Colonic mucosa (tissue), 4 donors: ENCODE results near the gene PADI3. TPM values are rescaled to one million over a fixed set of nuclear protein-coding genes. Genes with fewer than 3 reads are reported as not detected.

Source experiments
- DNase-seq: peaks from one replicate; pipeline ENCODE4 v3.0.0-alpha.2; 2020
- H3K27ac ChIP-seq: fragments of 200-600 bp; one replicate; pipeline ENCODE4 v1.8.0; 2021
- H3K27me3 ChIP-seq: fragments of 200-600 bp; one replicate; pipeline ENCODE4 v1.8.0; 2021
- H3K36me3 ChIP-seq: fragments of 200-600 bp; one replicate; pipeline ENCODE4 v1.8.0; 2021
- H3K4me1 ChIP-seq: fragments of 200-600 bp; one replicate; pipeline ENCODE4 v1.8.0; 2021; ENCODE audit warnings: mild to moderate bottlenecking
- H3K4me3 ChIP-seq: fragments of 200-600 bp; one replicate; pipeline ENCODE4 v1.8.0; 2021
- H3K9ac ChIP-seq, 2 donors: one replicate each; pipeline ENCODE4 v1.7.0; 2013; ENCODE audit warnings: control low read depth in 2 of 2, low read depth in 2 of 2, low read length in 2 of 2
- H3K9me3 ChIP-seq: fragments of 200-600 bp; one replicate; pipeline ENCODE4 v1.8.0; 2021
- intact Hi-C: fragments of 100-400 bp; cut with DNase I; formaldehyde crosslinking; loops from one replicate; pipeline ENCODE4 v1.14.1; 2022
- total RNA-seq, 2 donors: library from RNA; stranded (reverse); fragmentation: NEBNext Ultra II Directional in 1 of 2; extraction: Animal tissue kit (Norgen Biotek cat#: 25700) in 1 of 2; gene quantifications; one replicate each; pipeline ENCODE4 v1.2.1, GENCODE V29; 2021
- TF ChIP-seq, protein P1 (sequence below): fragments of 200-600 bp; IDR thresholded peaks from one replicate; pipeline ENCODE4 v1.8.0; 2022; ENCODE audit warnings: antibody characterized with exemption, mild to moderate bottlenecking
- donor health status: healthy.
- donor health status: DM: no; HTN: no; CAD: no.
- donor health status: DM: no; HTN: no; CAD: no.

PADI3 gene
- total RNA-seq, 2 donors from 2014 or later: 0.13 TPM; not detected in 1

DNA sequence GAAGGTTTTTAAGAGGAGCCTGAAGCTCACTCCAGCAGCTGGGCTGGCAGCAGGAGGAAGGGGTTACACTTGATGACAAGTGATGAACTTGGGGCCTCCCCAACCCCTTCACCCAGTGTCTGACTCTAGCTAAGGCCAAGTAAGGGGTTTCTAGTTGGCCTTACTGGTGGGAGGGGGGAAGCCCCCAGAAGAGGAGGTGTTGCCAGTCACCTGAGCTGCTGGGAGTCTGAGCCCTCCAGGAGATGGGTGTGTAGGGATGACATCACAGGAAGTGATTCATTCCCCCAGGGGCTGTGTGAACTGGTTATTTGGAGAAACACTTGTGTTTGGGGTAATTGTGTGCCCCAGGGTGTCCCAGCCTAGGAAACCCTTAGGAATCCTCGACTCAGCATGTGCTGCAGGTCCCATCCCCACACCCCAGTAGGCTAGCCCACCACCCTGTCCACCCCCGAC, 40.9 kb upstream of the PADI3 start:
- Histone ChIP-seq H3K4me1 (no peaks in the 10 kb centered on the region), H3K27me3 (no peaks in the 10 kb centered on the region), H3K4me3 (no peak overlapping the region), H3K27ac (no peak overlapping the region), H3K36me3 (no peaks in the 10 kb centered on the region), H3K9me3 (no peaks in the 10 kb centered on the region), H3K9ac (no peak overlapping the region)
- DNase-seq: no peak
- intact Hi-C loops: no loop called here
- TF ChIP-seq, protein P1, sequence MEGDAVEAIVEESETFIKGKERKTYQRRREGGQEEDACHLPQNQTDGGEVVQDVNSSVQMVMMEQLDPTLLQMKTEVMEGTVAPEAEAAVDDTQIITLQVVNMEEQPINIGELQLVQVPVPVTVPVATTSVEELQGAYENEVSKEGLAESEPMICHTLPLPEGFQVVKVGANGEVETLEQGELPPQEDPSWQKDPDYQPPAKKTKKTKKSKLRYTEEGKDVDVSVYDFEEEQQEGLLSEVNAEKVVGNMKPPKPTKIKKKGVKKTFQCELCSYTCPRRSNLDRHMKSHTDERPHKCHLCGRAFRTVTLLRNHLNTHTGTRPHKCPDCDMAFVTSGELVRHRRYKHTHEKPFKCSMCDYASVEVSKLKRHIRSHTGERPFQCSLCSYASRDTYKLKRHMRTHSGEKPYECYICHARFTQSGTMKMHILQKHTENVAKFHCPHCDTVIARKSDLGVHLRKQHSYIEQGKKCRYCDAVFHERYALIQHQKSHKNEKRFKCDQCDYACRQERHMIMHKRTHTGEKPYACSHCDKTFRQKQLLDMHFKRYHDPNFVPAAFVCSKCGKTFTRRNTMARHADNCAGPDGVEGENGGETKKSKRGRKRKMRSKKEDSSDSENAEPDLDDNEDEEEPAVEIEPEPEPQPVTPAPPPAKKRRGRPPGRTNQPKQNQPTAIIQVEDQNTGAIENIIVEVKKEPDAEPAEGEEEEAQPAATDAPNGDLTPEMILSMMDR: no peak

DNA sequence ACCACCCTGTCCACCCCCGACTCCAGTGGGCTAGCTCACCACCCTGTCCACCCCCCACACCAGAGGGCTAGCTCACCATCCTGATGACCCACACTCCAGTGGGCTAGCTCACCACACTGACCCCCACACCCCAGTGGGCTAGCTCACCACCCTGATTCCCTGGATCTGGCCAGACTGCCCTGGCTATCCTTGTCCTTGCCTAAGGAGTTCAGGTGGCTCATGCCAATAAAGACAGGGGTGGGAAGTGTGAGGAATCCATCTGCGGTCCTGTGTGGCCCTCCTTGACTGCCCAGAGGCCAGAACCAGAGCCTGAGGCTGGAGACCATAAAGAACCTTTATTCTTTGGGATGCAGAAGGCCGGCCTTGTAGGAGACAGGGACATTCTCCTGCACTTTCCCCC, 40.4 kb upstream of the PADI3 start:
- Histone ChIP-seq H3K9me3 (no peaks in the 10 kb centered on the region), H3K4me1 (no peaks in the 10 kb centered on the region), H3K27me3 (no peaks in the 10 kb centered on the region), H3K9ac (no peak overlapping the region), H3K27ac (no peak overlapping the region), H3K4me3 (no peak overlapping the region), H3K36me3 (no peaks in the 10 kb centered on the region)
- TF ChIP-seq, protein P1: no peak
- no peak for DNase-seq
- intact Hi-C loops: no loop called here

DNA sequence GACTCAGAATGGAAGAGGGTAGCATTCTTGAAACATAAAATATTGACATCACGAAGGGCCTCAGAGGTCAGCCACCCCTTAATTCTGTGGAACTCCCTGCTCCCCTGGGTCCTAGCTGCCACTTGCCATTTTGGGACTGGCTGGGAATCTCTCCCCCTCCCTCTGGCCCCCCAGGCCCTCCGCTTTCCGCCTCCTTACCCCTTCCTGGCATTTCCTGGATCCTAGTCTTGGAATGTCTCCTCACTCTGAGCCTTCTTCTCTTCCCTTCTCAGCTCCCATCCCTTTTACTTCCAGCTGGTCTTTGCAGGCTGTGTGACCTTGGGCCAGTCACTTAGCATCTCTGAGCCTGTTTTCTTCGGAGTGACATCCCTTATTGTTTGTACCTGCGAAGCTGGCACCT, 39.5 kb upstream of the PADI3 start:
- H3K9ac ChIP-seq: no peak overlapping the region
- no peaks in the 10 kb centered on the region for H3K9me3 ChIP-seq
- H3K36me3 ChIP-seq: no peaks in the 10 kb centered on the region
- no peaks in the 10 kb centered on the region for H3K4me1 ChIP-seq
- intact Hi-C loops: no loop called here
- TF ChIP-seq, protein P1: no peak
- DNase-seq: no peak
- no peaks in the 10 kb centered on the region for H3K27me3 ChIP-seq
- H3K27ac ChIP-seq: no peak overlapping the region
- H3K4me3 ChIP-seq: no peak overlapping the region

DNA sequence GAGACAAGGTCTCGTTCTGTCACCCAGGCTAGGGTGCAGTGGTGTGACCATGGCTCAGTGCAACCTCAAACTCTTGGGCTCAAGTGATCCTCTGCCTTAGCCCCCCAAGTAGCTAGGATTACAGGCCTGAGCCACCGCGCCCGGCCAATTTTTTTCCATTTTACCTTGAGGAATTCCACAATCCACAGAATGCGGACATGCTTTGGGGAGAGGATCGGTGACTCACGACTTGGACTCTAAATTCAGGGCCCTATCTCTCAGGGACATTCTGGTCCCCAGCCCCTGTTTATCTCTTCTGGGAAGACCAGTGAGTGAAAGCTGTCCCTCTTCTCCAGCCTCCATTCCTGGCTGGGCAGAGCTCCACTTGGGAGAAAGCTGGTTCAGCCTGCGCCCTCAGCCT, 38.7 kb upstream of the PADI3 start:
- no peaks in the 10 kb centered on the region for H3K27me3 ChIP-seq
- no peak overlapping the region for H3K27ac ChIP-seq
- no peak for DNase-seq
- H3K9me3 ChIP-seq: no peaks in the 10 kb centered on the region
- no peaks in the 10 kb centered on the region for H3K36me3 ChIP-seq
- intact Hi-C loops: no loop called here
- H3K4me3 ChIP-seq: no peak overlapping the region
- H3K9ac ChIP-seq: no peak overlapping the region
- no peaks in the 10 kb centered on the region for H3K4me1 ChIP-seq
- TF ChIP-seq, protein P1: no peak

DNA sequence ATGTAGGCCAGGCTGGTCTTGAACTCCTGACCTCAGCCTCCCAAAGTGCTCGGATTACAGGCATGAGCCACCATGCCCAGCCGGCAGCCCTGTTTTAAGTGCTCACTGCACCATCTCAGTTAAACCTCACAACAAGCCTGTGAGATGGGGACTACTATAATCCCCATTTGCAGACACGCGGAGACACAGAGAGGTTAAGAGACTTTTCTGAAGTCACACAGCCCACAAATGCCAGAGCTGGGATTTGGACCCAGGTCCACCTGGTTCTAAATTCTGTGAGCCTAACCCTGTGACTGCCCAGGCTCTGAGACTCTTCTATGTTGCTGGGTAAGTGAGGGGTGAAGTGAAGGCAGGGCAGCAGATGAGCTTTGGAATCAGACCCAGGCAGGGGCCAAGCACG, 37.5 kb upstream of the PADI3 start:
- Histone ChIP-seq H3K4me3 (no peak overlapping the region), H3K9ac (no peak overlapping the region), H3K4me1 (no peaks in the 10 kb centered on the region), H3K27me3 (no peaks in the 10 kb centered on the region), H3K27ac (no peak overlapping the region), H3K9me3 (no peaks in the 10 kb centered on the region), H3K36me3 (no peaks in the 10 kb centered on the region)
- DNase-seq: no peak
- intact Hi-C loops: no loop called here
- TF ChIP-seq, protein P1: no peak

DNA sequence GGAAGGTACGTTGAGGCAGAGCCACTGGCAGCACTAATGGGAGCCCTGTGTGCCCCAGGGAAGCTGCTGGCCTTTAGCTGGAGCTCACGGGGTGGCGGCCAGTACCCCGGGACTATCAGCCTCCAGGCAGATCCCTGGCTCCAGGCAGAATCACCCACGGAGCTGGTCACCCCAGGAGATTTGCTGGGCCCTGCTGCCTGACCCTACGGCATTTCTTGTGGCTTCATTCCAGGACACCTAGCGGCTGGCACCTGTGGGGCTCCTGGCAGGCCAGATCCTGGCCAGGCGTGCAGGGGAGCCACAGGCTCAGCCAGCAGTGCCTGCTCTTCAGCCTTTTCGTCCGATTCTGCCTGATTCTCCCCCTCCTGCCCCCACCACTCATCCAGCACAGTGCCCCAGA, 36.9 kb upstream of the PADI3 start:
- no peak for DNase-seq
- H3K27me3 ChIP-seq: no peaks in the 10 kb centered on the region

More for the DNA sequence above, 36.9 kb upstream of the PADI3 start:
- no peak overlapping the region for H3K27ac ChIP-seq
- intact Hi-C loops: no loop called here
- TF ChIP-seq, protein P1: no peak
- H3K9ac ChIP-seq: no peak overlapping the region
- no peaks in the 10 kb centered on the region for H3K36me3 ChIP-seq
- no peak overlapping the region for H3K4me3 ChIP-seq
- H3K4me1 ChIP-seq: no peaks in the 10 kb centered on the region
- H3K9me3 ChIP-seq: no peaks in the 10 kb centered on the region
